ENCODE data around the gene ZNF579.
A peak's percentile ranks its signal among the peaks of the same experiment; 100 is the strongest.

Gene ZNF579

GRCh38 chr19:55563261-55563690, 17.4 kb downstream of the ZNF579 start:
- no peak for DNase-seq

- no peak for DNase-seq
Observed at GRCh38 chr19:55559684-55560083, 21.0 kb downstream of the ZNF579 start.

- DNase-seq = no peak
Observed at GRCh38 chr19:55554741-55555152, 25.9 kb downstream of the ZNF579 start.

- DNase-seq = no peak
Observed at GRCh38 chr19:55554302-55554701, 26.3 kb downstream of the ZNF579 start.

- DNase-seq = no peak
Observed at GRCh38 chr19:55553217-55554182, 27.1 kb downstream of the ZNF579 start.

GRCh38 chr19:55552620-55553019, 28.0 kb downstream of the ZNF579 start:
- no peak for DNase-seq

DNA sequence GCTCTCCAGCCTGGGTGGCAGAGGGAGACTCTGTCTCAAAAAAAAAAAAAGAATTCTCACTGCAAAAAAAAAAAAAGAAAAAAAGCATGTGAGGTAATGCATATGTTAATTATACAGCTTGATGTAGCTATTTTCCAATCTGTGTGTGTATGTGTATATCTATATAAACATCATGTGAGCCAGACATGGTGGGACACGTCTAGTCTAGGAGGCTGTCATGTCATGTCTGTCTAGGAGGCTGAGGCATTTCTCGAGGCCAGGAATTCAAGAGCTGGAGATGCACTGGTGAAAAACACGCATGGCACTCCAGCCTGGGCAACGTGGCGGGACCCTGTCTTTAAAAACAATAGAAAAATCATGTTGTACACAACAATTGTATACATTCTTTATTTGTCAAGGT, 28.4 kb downstream of the ZNF579 start:
- no peak for DNase-seq

DNA sequence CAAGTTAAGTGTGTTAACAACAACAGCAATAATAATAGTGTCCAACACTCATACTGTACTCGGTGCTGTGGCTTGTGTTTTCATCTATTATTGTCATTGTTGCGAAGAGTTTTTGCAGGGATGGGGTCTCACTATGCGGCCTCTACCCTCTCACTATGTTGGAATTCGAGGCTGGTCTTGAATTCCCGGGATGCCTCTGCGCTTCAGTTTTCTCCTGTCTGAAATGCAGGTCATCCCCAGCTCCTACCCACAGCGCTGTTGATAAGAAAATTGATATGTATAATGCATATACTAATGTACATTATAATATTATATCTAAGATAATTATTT, 30.4 kb downstream of the ZNF579 start:
- DNase-seq = no peak

DNA sequence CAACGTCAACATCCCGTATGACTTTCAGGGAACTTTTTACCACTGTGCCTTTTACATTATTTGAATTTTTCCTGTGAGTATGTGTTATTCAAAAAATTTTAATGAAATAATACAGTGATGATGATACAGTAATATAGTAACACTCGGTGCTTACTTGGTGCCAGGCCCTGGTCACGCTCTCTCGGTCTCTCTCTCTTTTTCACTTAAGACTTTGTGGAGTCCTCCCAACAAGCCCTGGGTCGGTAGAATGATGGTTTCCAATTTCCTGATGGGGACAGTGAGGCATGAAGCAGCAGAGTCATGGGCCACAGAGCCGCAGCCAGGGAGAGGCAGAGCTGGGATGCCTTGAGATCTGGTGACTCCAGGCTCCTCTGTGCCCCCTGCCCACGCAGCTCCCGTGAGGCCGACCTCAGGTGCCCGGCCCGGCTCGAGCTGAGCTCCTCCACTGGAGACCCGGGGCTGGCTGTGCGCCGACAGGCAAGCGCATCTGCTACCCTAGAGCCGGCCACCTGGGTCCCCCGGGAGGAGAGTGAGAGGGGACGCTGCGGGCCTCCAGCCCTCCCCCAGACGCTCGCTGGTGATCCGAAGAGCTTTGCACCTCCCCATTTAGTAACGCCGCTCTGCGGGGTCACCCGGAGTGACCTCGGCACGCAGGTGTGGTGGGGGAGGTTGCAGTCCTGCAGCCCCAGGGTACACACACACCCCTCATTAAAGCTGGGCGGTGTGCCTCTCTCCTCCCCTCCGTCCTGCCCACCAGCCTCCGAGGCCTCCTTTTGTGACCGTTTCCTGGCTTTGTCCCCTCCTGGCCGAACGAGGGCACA, 30.9 kb downstream of the ZNF579 start:
- DNase-seq = peak in 1 of 2 experiments; percentile 57

- DNase-seq = no peak
Observed at GRCh38 chr19:55546822-55547614, 33.6 kb downstream of the ZNF579 start.

GRCh38 chr19:55546011-55546410, 34.6 kb downstream of the ZNF579 start:
- DNase-seq = no peak

- DNase-seq = no peak
Observed at GRCh38 chr19:55545443-55545842, 35.2 kb downstream of the ZNF579 start, which contains the start of gene SBK3. SBK3 (minus strand) TSS chr19:55545543; CDS start chr19:55545543, 0 bp downstream.

GRCh38 chr19:55544776-55545439, 35.7 kb downstream of the ZNF579 start:
- no peak for DNase-seq

- DNase-seq = no peak
Observed at GRCh38 chr19:55544014-55544413, 36.6 kb downstream of the ZNF579 start.

- DNase-seq = no peak
Observed at GRCh38 chr19:55543567-55543966, 37.1 kb downstream of the ZNF579 start.

DNA sequence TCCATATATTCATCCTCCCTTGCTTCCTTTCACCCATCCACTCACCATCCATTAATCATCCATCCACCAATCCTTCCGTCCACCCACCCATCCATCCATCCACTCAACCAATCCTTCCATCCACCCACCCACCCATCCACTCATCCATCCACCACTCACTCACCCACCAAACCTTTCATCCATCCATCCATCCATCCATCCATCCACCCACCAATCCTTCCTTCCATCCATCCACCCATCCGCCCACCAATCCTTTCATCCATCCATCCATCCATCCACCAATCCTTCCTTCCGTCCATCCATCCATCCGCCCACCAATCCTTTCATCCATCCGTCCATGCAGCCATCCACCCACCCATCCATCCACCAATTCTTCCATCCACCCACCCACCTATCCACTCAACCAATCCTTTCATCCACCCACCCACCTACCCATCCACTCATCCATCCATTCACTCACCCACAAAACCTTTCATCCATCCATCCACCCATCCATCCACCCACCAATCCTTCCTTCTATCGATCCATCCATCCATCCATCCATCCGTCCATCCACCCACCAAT, 38.3 kb downstream of the ZNF579 start:
- no peak for DNase-seq

- no peak for DNase-seq
Observed at GRCh38 chr19:55541091-55541490, 39.6 kb downstream of the ZNF579 start.

DNA sequence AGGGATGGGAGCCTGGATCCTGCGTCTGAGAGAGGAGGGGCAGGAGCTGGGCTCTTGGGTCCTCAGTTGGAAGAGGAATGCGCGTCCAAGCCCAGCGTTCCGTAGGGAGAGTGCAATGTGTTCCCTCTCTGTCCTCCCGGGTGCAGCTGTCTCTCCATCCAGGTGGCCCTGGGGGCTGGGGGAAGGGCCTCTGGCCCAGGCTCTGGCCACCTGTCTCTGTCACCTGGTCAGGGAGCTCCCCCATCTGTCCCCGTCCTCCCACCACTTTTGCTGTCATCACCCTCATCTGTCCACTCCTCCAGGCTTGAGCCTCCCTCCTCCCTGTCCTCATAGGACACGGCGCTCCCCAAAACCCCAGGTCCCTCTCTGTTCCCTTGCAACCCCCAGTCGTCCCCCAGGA, 40.0 kb downstream of the ZNF579 start:
- DNase-seq = no peak

- DNase-seq = no peak
Observed at GRCh38 chr19:55539090-55539984, 41.3 kb downstream of the ZNF579 start.

- no peak for DNase-seq
Observed at GRCh38 chr19:55538132-55538531, 42.5 kb downstream of the ZNF579 start.

- no peak for DNase-seq
Observed at GRCh38 chr19:55537741-55538111, 42.9 kb downstream of the ZNF579 start.

Measured in SW 1271 (cell line).